Measurements from ENCODE around the gene XPR1. TPM values are rescaled to one million over a fixed set of nuclear protein-coding genes. Genes with fewer than 3 reads are reported as not detected.
"Not testable (repeated sequence)": the region's sequence is repeated elsewhere in the genome, so short reads cannot be mapped to it uniquely, and the experiment has no call there.

XPR1 gene
- total and polyA plus RNA-seq, 5 experiments from 2014 or later: 2.8 to 19.1 (median 4.6) TPM

GRCh38 chr1:180710746-180711145 lies 78.9 kb downstream of the XPR1 start:
- H3K27ac Mint-ChIP-seq, H3K27me3 Mint-ChIP-seq, DNase-seq, H3K4me3 Mint-ChIP-seq, POLR2A ChIA-PET, ATAC-seq: not testable (repeated sequence)
- Mint-ChIP-seq H3K9me3 (peaks cover 0 to 44% (median 20%) of the 10 kb centered on the region in 9 donors), H3K4me1 (peaks cover 10 to 15% (median 13%) of the 10 kb centered on the region in 4 donors), H3K36me3 (peaks cover 27 to 43% (median 32%) of the 10 kb centered on the region in 3 donors)

GRCh38 chr1:180711260-180711659 lies 79.4 kb downstream of the XPR1 start:
- H3K4me3 Mint-ChIP-seq, H3K27ac Mint-ChIP-seq, H3K27me3 Mint-ChIP-seq, POLR2A ChIA-PET, ATAC-seq, DNase-seq: not testable (repeated sequence)
- H3K4me1 Mint-ChIP-seq: peaks cover 10 to 13% (median 12%) of the 10 kb centered on the region in 4 donors
- peaks cover 0 to 43% (median 20%) of the 10 kb centered on the region in 9 donors for H3K9me3 Mint-ChIP-seq
- peaks cover 28 to 41% (median 31%) of the 10 kb centered on the region in 3 donors for H3K36me3 Mint-ChIP-seq

GRCh38 chr1:180720753-180721152 lies 88.9 kb downstream of the XPR1 start:
- Mint-ChIP-seq H3K36me3 (peaks cover 8 to 42% (median 13%) of the 10 kb centered on the region in 3 donors), H3K27ac (no peak overlapping the region), H3K4me3 (no peak overlapping the region), H3K4me1 (peaks cover 0 to 4% (median 2%) of the 10 kb centered on the region in 4 donors), H3K27me3 (no peaks in the 10 kb centered on the region), H3K9me3 (peaks cover 0 to 30% (median 6%) of the 10 kb centered on the region in 9 donors)
- ATAC-seq (no peak), DNase-seq (no peak)
- POLR2A ChIA-PET: no interaction called here

GRCh38 chr1:180722586-180722985 lies 90.8 kb downstream of the XPR1 start:
- no peak for ATAC-seq
- Mint-ChIP-seq H3K9me3 (peaks cover 0 to 44% (median 19%) of the 10 kb centered on the region in 9 donors), H3K27ac (no peak overlapping the region), H3K4me1 (peaks cover 0 to 2% (median under 1%) of the 10 kb centered on the region in 4 donors), H3K4me3 (no peak overlapping the region), H3K27me3 (no peaks in the 10 kb centered on the region), H3K36me3 (peaks cover 11 to 50% (median 22%) of the 10 kb centered on the region in 3 donors)
- POLR2A ChIA-PET: no interaction called here
- DNase-seq: no peak

- POLR2A ChIA-PET: no interaction called here
- Mint-ChIP-seq H3K27ac (no peak overlapping the region), H3K4me3 (no peak overlapping the region), H3K9me3 (peaks cover 0 to 59% (median 28%) of the 10 kb centered on the region in 9 donors), H3K36me3 (peaks cover 14 to 57% (median 32%) of the 10 kb centered on the region in 3 donors), H3K4me1 (peaks cover 0 to 2% (median under 1%) of the 10 kb centered on the region in 4 donors), H3K27me3 (no peaks in the 10 kb centered on the region)
- ATAC-seq: no peak
- no peak for DNase-seq
These were observed 92.2 kb downstream of the XPR1 start for GRCh38 chr1:180724055-180724454.

- DNase-seq, H3K27me3 Mint-ChIP-seq, H3K4me1 Mint-ChIP-seq, H3K4me3 Mint-ChIP-seq, POLR2A ChIA-PET, H3K27ac Mint-ChIP-seq, ATAC-seq: not testable (repeated sequence)
- Mint-ChIP-seq H3K36me3 (peaks cover 24 to 68% (median 48%) of the 10 kb centered on the region in 3 donors), H3K9me3 (peaks cover 0 to 69% (median 45%) of the 10 kb centered on the region in 9 donors)
These were observed 94.2 kb downstream of the XPR1 start for GRCh38 chr1:180726024-180726423.

- H3K27ac Mint-ChIP-seq, ATAC-seq, DNase-seq, H3K27me3 Mint-ChIP-seq, H3K4me3 Mint-ChIP-seq, H3K4me1 Mint-ChIP-seq, POLR2A ChIA-PET: not testable (repeated sequence)
- Mint-ChIP-seq H3K9me3 (peaks cover 0 to 85% (median 45%) of the 10 kb centered on the region in 9 donors), H3K36me3 (peaks cover 31 to 77% (median 60%) of the 10 kb centered on the region in 3 donors)
These were observed 95.9 kb downstream of the XPR1 start for GRCh38 chr1:180727751-180728150.

- Mint-ChIP-seq H3K36me3 (peaks cover 36 to 84% (median 69%) of the 10 kb centered on the region in 3 donors), H3K27ac (no peak overlapping the region), H3K4me3 (no peak overlapping the region), H3K9me3 (peaks cover 8 to 90% (median 49%) of the 10 kb centered on the region in 9 donors), H3K4me1 (no peaks in the 10 kb centered on the region), H3K27me3 (no peaks in the 10 kb centered on the region)
- ATAC-seq (no peak), DNase-seq (no peak)
- POLR2A ChIA-PET: no interaction called here
These were observed 96.8 kb downstream of the XPR1 start for GRCh38 chr1:180728472-180729106.

GRCh38 chr1:180731131-180731530 lies 99.3 kb downstream of the XPR1 start:
- Mint-ChIP-seq H3K36me3 (peaks cover 47 to 88% (median 77%) of the 10 kb centered on the region in 3 donors), H3K4me3 (no peak overlapping the region), H3K4me1 (no peaks in the 10 kb centered on the region), H3K27me3 (no peaks in the 10 kb centered on the region), H3K27ac (no peak overlapping the region), H3K9me3 (peaks cover 25 to 95% (median 59%) of the 10 kb centered on the region in 9 donors)
- ATAC-seq (no peak), DNase-seq (no peak)
- POLR2A ChIA-PET: no interaction called here

- POLR2A ChIA-PET: no interaction called here
- ATAC-seq: no peak
- H3K27me3 Mint-ChIP-seq: no peaks in the 10 kb centered on the region
- no peak overlapping the region for H3K27ac Mint-ChIP-seq
- no peaks in the 10 kb centered on the region for H3K4me1 Mint-ChIP-seq
- DNase-seq: no peak
- H3K9me3 Mint-ChIP-seq: peaks cover 24 to 95% (median 71%) of the 10 kb centered on the region in 9 donors
- H3K4me3 Mint-ChIP-seq: no peak overlapping the region
- H3K36me3 Mint-ChIP-seq: peaks cover 44 to 87% (median 84%) of the 10 kb centered on the region in 3 donors
These were observed 101.0 kb downstream of the XPR1 start for GRCh38 chr1:180732866-180733265.

- no peaks in the 10 kb centered on the region for H3K4me1 Mint-ChIP-seq
- peaks cover 30 to 95% (median 67%) of the 10 kb centered on the region in 9 donors for H3K9me3 Mint-ChIP-seq
- H3K27ac Mint-ChIP-seq: no peak overlapping the region
- H3K4me3 Mint-ChIP-seq: no peak overlapping the region
- no peak for ATAC-seq
- DNase-seq: no peak
- POLR2A ChIA-PET: no interaction called here
- H3K36me3 Mint-ChIP-seq: peaks cover 49 to 87% (median 79%) of the 10 kb centered on the region in 3 donors
- no peaks in the 10 kb centered on the region for H3K27me3 Mint-ChIP-seq
These were observed 102.5 kb downstream of the XPR1 start for GRCh38 chr1:180734366-180734765.

GRCh38 chr1:180742663-180743062 lies 110.8 kb downstream of the XPR1 start:
- no peak for ATAC-seq
- POLR2A ChIA-PET: no interaction called here
- Mint-ChIP-seq H3K36me3 (peaks cover 64 to 79% (median 67%) of the 10 kb centered on the region in 3 donors), H3K4me1 (peaks cover 0 to 4% (median 3%) of the 10 kb centered on the region in 4 donors), H3K9me3 (peaks cover 20 to 84% (median 53%) of the 10 kb centered on the region in 9 donors), H3K4me3 (no peak overlapping the region), H3K27me3 (no peaks in the 10 kb centered on the region), H3K27ac (no peak overlapping the region)
- no peak for DNase-seq

GRCh38 chr1:180743868-180744267 lies 112.0 kb downstream of the XPR1 start:
- ATAC-seq (no peak), DNase-seq (no peak)
- Mint-ChIP-seq H3K36me3 (peaks cover 62 to 76% (median 62%) of the 10 kb centered on the region in 3 donors), H3K9me3 (peaks cover 16 to 72% (median 46%) of the 10 kb centered on the region in 9 donors), H3K4me3 (no peak overlapping the region), H3K27me3 (no peaks in the 10 kb centered on the region), H3K4me1 (peaks cover 0 to 6% (median 3%) of the 10 kb centered on the region in 4 donors), H3K27ac (no peak overlapping the region)
- POLR2A ChIA-PET: no interaction called here

Data from naive thymus-derived CD8-positive, alpha-beta T cell (primary cell).